Measurements from ENCODE around the gene POLG.

Gene POLG

GRCh38 chr15:89329329-89330084 lies 5.1 kb downstream of the POLG start:
- H3K4me3 ChIP-seq = no peak overlapping the region
- no peak overlapping the region for H3K27ac ChIP-seq
- no peak for TF ChIP-seq CTCF (IDR thresholded peaks at IDR 0.05)
- DNase-seq (ENCODE audit: low spot score) = no peak

GRCh38 chr15:89328398-89329254 lies 6.0 kb downstream of the POLG start:
- no peak for TF ChIP-seq CTCF (IDR thresholded peaks at IDR 0.05)
- no peak overlapping the region for H3K27ac ChIP-seq
- H3K4me3 ChIP-seq = no peak overlapping the region
- DNase-seq (ENCODE audit: low spot score) = no peak

GRCh38 chr15:89327113-89327512 lies 7.5 kb downstream of the POLG start:
- TF ChIP-seq CTCF (IDR thresholded peaks at IDR 0.05) = no peak
- DNase-seq (ENCODE audit: low spot score) = no peak
- no peak overlapping the region for H3K27ac ChIP-seq
- H3K4me3 ChIP-seq = no peak overlapping the region

GRCh38 chr15:89326316-89326715 lies 8.3 kb downstream of the POLG start:
- H3K27ac ChIP-seq = no peak overlapping the region
- DNase-seq (ENCODE audit: low spot score) = no peak
- TF ChIP-seq CTCF (IDR thresholded peaks at IDR 0.05) = no peak
- no peak overlapping the region for H3K4me3 ChIP-seq

- no peak overlapping the region for H3K4me3 ChIP-seq
- DNase-seq (ENCODE audit: low spot score) = no peak
- TF ChIP-seq CTCF (IDR thresholded peaks at IDR 0.05) = no peak
- H3K27ac ChIP-seq = no peak overlapping the region
These were observed 9.4 kb downstream of the POLG start for GRCh38 chr15:89325039-89325803.

- DNase-seq (ENCODE audit: low spot score) = no peak
- Histone ChIP-seq H3K27ac (no peak overlapping the region), H3K4me3 (no peak overlapping the region)
- TF ChIP-seq CTCF (IDR thresholded peaks at IDR 0.05) = no peak
These were observed 10.8 kb downstream of the POLG start for GRCh38 chr15:89323825-89324224.

All from coronary artery (tissue), 2 donors.